Neuronal stem cell (in vitro differentiated cells): ENCODE results near the gene COL28A1.
"Not testable (repeated sequence)": the region's sequence is repeated elsewhere in the genome, so short reads cannot be mapped to it uniquely, and the experiment has no call there.

Experiments used
- DNase-seq: peaks from one replicate; pipeline ENCODE4 v3.0.0-alpha.2; 2013; ENCODE audit warnings: low spot score
- H2AFZ ChIP-seq: one replicate; pipeline ENCODE4 v1.6.1; 2013; ENCODE audit warnings: mild to moderate bottlenecking, low read length, inconsistent platforms
- H2AK5ac ChIP-seq: 2 replicates; pipeline ENCODE4 v1.6.1; 2013; ENCODE audit warnings: low read depth, mild to moderate bottlenecking, inconsistent platforms, low read length, moderate library complexity, mixed read lengths
- H2BK120ac ChIP-seq: 2 replicates; pipeline ENCODE4 v1.6.1; 2013; ENCODE audit warnings: low read depth, mild to moderate bottlenecking, inconsistent platforms, low read length, moderate library complexity, mixed read lengths
- H2BK12ac ChIP-seq: one replicate; pipeline ENCODE4 v1.6.1; 2013; ENCODE audit warnings: low read length, inconsistent platforms
- H2BK15ac ChIP-seq: 2 replicates; pipeline ENCODE4 v1.6.1; 2013; ENCODE audit warnings: mild to moderate bottlenecking, low read length, inconsistent platforms, mixed read lengths
- H2BK5ac ChIP-seq: one replicate; pipeline ENCODE4 v1.6.1; 2013; ENCODE audit warnings: inconsistent platforms, mild to moderate bottlenecking, low read length, moderate library complexity
- H3K14ac ChIP-seq: one replicate; pipeline ENCODE4 v1.6.1; 2013; ENCODE audit warnings: low read length, inconsistent platforms
- H3K18ac ChIP-seq: 2 replicates; pipeline ENCODE4 v1.6.1; 2013; ENCODE audit warnings: low read length, inconsistent platforms
- H3K23ac ChIP-seq: 2 replicates; pipeline ENCODE4 v1.6.1; 2013; ENCODE audit warnings: low read depth, mild to moderate bottlenecking, mixed read lengths, low read length, inconsistent platforms; ENCODE audit not compliant: poor library complexity
- H3K27ac ChIP-seq: replicated peaks from 3 replicates; pipeline ENCODE4 v1.5.1; 2013; ENCODE audit warnings: low read length, inconsistent platforms
- H3K27me3 ChIP-seq, 3 experiments: 2 replicates each; pipeline ENCODE4 v1.6.1; 2013; ENCODE audit warnings: low read length in 3 of 3, mild to moderate bottlenecking in 2 of 3, inconsistent platforms in 1 of 3, low read depth in 1 of 3, mixed read lengths in 1 of 3, moderate library complexity in 1 of 3; ENCODE audit not compliant: control insufficient read depth in 3 of 3, insufficient read depth in 3 of 3
- H3K36me3 ChIP-seq, 2 donors: replicated peaks in 1 of 2; 2 replicates each; pipeline ENCODE4 v1.6.1; 2013; ENCODE audit warnings: low read length in 2 of 2; ENCODE audit not compliant: control insufficient read depth in 2 of 2, insufficient read depth in 2 of 2
- H3K4ac ChIP-seq: 2 replicates; pipeline ENCODE4 v1.6.1; 2013; ENCODE audit warnings: inconsistent platforms, mild to moderate bottlenecking, low read length, moderate library complexity
- H3K4me1 ChIP-seq, 2 donors: 1 replicate in 1 of 2; 2 replicates in 1 of 2; pipeline ENCODE4 v1.6.1; 2013; ENCODE audit warnings: low read length in 2 of 2, low read depth in 1 of 2; ENCODE audit not compliant: control insufficient read depth in 2 of 2, insufficient read depth in 1 of 2
- H3K4me2 ChIP-seq: one replicate; pipeline ENCODE4 v1.6.1; 2013; ENCODE audit warnings: mild to moderate bottlenecking, low read length, inconsistent platforms; ENCODE audit not compliant: insufficient read depth, poor library complexity, severe bottlenecking
- H3K4me3 ChIP-seq, 2 donors: 2 replicates each; pipeline ENCODE4 v1.5.1; 2013; ENCODE audit warnings: low read length in 2 of 2, mild to moderate bottlenecking in 2 of 2, inconsistent platforms in 1 of 2, moderate library complexity in 1 of 2
- H3K79me1 ChIP-seq: one replicate; pipeline ENCODE4 v1.6.1; 2013; ENCODE audit warnings: low read depth, mild to moderate bottlenecking, inconsistent platforms, low read length, moderate library complexity
- H3K9ac ChIP-seq: one replicate; pipeline ENCODE4 v1.6.1; 2013; ENCODE audit warnings: mild to moderate bottlenecking, low read depth, low read length, inconsistent platforms; ENCODE audit not compliant: poor library complexity
- H3K9me3 ChIP-seq, 2 donors: replicated peaks in 1 of 2; 2 replicates each; pipeline versions ENCODE3 to v1.6.1; 2013; ENCODE audit warnings: low read length in 2 of 2, mild to moderate bottlenecking in 2 of 2, inconsistent platforms in 1 of 2, low read depth in 1 of 2, mixed read lengths in 1 of 2, moderate library complexity in 1 of 2; ENCODE audit not compliant: control insufficient read depth in 2 of 2, insufficient read depth in 1 of 2
- H4K8ac ChIP-seq: one replicate; pipeline ENCODE4 v1.6.1; 2013; ENCODE audit warnings: low read depth, mild to moderate bottlenecking, inconsistent platforms, low read length, moderate library complexity
- H4K91ac ChIP-seq: one replicate; pipeline ENCODE4 v1.6.1; 2013; ENCODE audit warnings: low read length, low read depth, mild to moderate bottlenecking, inconsistent platforms; ENCODE audit not compliant: poor library complexity
- WGBS, 2 donors: extraction: QIAGEN DNeasy Blood & Tissue Kit; methylation state at CpG; one replicate each; pipeline ENCODE4 v1.1.7; 2013; ENCODE audit warnings: missing lambda C conversion rate in 2 of 2, mixed read lengths in 1 of 2; ENCODE audit not compliant: insufficient read length in 2 of 2, insufficient replicate concordance in 1 of 2; ENCODE audit errors: extremely low coverage in 2 of 2; 5-methylcytosine and 5-hydroxymethylcytosine counted together

COL28A1 gene

GRCh38 chr7:7477641-7478040 lies 58.0 kb downstream of the COL28A1 start:
- H2BK12ac ChIP-seq, H3K9me3 ChIP-seq, H3K36me3 ChIP-seq, H3K4me3 ChIP-seq, H4K91ac ChIP-seq, H3K18ac ChIP-seq, H4K8ac ChIP-seq, H3K23ac ChIP-seq, H3K4ac ChIP-seq, H2BK15ac ChIP-seq, H3K4me2 ChIP-seq, H3K4me1 ChIP-seq, H3K9ac ChIP-seq, DNase-seq, H3K27ac ChIP-seq, H3K27me3 ChIP-seq, H3K79me1 ChIP-seq, H2AFZ ChIP-seq, H2BK120ac ChIP-seq, H2AK5ac ChIP-seq, H3K14ac ChIP-seq, H2BK5ac ChIP-seq: not testable (repeated sequence)
- WGBS, 2 donors, result no CpG with 5 or more reads among the region's 7 CpGs

- no peak overlapping the region for H2AK5ac ChIP-seq
- H2BK120ac ChIP-seq, result no peak overlapping the region
- no peak overlapping the region for H4K8ac ChIP-seq
- no peak overlapping the region for H3K14ac ChIP-seq
- no peaks in the 10 kb centered on the region for H3K4me1 ChIP-seq
- H3K4me2 ChIP-seq, result no peak overlapping the region
- no peak overlapping the region for H3K27ac ChIP-seq
- no peak overlapping the region for H3K4ac ChIP-seq
- no peak overlapping the region for H3K18ac ChIP-seq
- no peaks in the 10 kb centered on the region for H3K9me3 ChIP-seq
- DNase-seq, result no peak
- H2BK5ac ChIP-seq, result no peak overlapping the region
- no peak overlapping the region for H2BK12ac ChIP-seq
- H3K27me3 ChIP-seq, result no peaks in the 10 kb centered on the region
- no peak overlapping the region for H2AFZ ChIP-seq
- no peak overlapping the region for H4K91ac ChIP-seq
- no peak overlapping the region for H2BK15ac ChIP-seq
- no peak overlapping the region for H3K9ac ChIP-seq
- no peak overlapping the region for H3K4me3 ChIP-seq
- H3K36me3 ChIP-seq, result no peaks in the 10 kb centered on the region
- no peak overlapping the region for H3K23ac ChIP-seq
- no CpG with 5 or more reads among the region's 1 CpG for WGBS, 2 donors
- H3K79me1 ChIP-seq, result no peaks in the 10 kb centered on the region
These were observed 59.3 kb downstream of the COL28A1 start for GRCh38 chr7:7476381-7476780.

GRCh38 chr7:7475601-7476000 lies 60.1 kb downstream of the COL28A1 start:
- H2AK5ac ChIP-seq, result no peak overlapping the region
- no peak overlapping the region for H2BK5ac ChIP-seq
- no peaks in the 10 kb centered on the region for H3K27me3 ChIP-seq
- H3K9me3 ChIP-seq, result no peaks in the 10 kb centered on the region
- no peak overlapping the region for H3K4me2 ChIP-seq
- H3K36me3 ChIP-seq, result no peaks in the 10 kb centered on the region
- H3K27ac ChIP-seq, result no peak overlapping the region
- H3K4me3 ChIP-seq, result no peak overlapping the region
- H3K4ac ChIP-seq, result no peak overlapping the region
- H2BK12ac ChIP-seq, result no peak overlapping the region
- H3K23ac ChIP-seq, result no peak overlapping the region
- no peak overlapping the region for H2BK120ac ChIP-seq
- H3K18ac ChIP-seq, result no peak overlapping the region
- no peaks in the 10 kb centered on the region for H3K4me1 ChIP-seq
- H2BK15ac ChIP-seq, result no peak overlapping the region
- no peak for DNase-seq
- no peak overlapping the region for H4K8ac ChIP-seq
- no peak overlapping the region for H3K14ac ChIP-seq
- H3K79me1 ChIP-seq, result no peaks in the 10 kb centered on the region
- no CpG with 5 or more reads among the region's 2 CpGs for WGBS, 2 donors
- no peak overlapping the region for H3K9ac ChIP-seq
- no peak overlapping the region for H4K91ac ChIP-seq
- H2AFZ ChIP-seq, result no peak overlapping the region

- Histone ChIP-seq H3K9me3 (no peaks in the 10 kb centered on the region), H3K23ac (no peak overlapping the region), H3K36me3 (no peaks in the 10 kb centered on the region), H2BK120ac (no peak overlapping the region), H3K27me3 (no peaks in the 10 kb centered on the region), H3K79me1 (no peaks in the 10 kb centered on the region), H4K8ac (no peak overlapping the region), H3K4ac (no peak overlapping the region), H2BK5ac (no peak overlapping the region), H2BK15ac (no peak overlapping the region), H3K4me3 (no peak overlapping the region), H2AK5ac (no peak overlapping the region), H2AFZ (no peak overlapping the region), H2BK12ac (no peak overlapping the region), H4K91ac (no peak overlapping the region), H3K9ac (no peak overlapping the region), H3K14ac (no peak overlapping the region), H3K4me1 (no peaks in the 10 kb centered on the region), H3K4me2 (no peak overlapping the region), H3K18ac (no peak overlapping the region), H3K27ac (no peak overlapping the region)
- DNase-seq, result no peak
These were observed 61.2 kb downstream of the COL28A1 start for GRCh38 chr7:7474436-7474835.
